OCI-LY7 (cell line): ENCODE results near the gene PXDN. TPM values are rescaled to one million over a fixed set of nuclear protein-coding genes. Genes with fewer than 3 reads are reported as not detected.

Experiments
- BruUV-seq: library from RNA; stranded (reverse); fragments of 400-500 nt; replicated peaks from 2 replicates; lab custom pipeline; 2021; lab: Mats Ljungman, UMichigan
- CTCF ChIA-PET: fragments of 300-600 bp; sonication (Branson Sonifier 250); formaldehyde crosslinking; loops from one replicate; lab custom pipeline; 2022; ENCODE audit warnings: antibody characterized with exemption; ENCODE audit not compliant: unreplicated experiment; lab: Charles Lee
- POLR2A ChIA-PET: fragments of 300-600 bp; sonication (Branson Sonifier 250); formaldehyde crosslinking; loops from one replicate; lab custom pipeline; 2022; ENCODE audit warnings: antibody characterized with exemption; lab: Charles Lee
- DNase-seq: peaks from one replicate; pipeline ENCODE4 v3.0.0-alpha.2; 2015; ENCODE audit warnings: low spot score
- H2AFZ ChIP-seq: fragments of 200-600 bp; sonication (generic), shearing (Covaris generic); 2 replicates; pipeline ENCODE4 v1.6.1; 2014; ENCODE audit warnings: mild to moderate bottlenecking, antibody characterized with exemption, low read length, moderate library complexity
- H3K27ac ChIP-seq: fragments of 200-600 bp; sonication (generic); 2 replicates; pipeline ENCODE4 v1.5.1; 2014; ENCODE audit warnings: mixed run types, low read depth, mild to moderate bottlenecking, moderate library complexity, low read length, inconsistent platforms; ENCODE audit not compliant: poor library complexity, severe bottlenecking
- H3K36me3 ChIP-seq: fragments of 200-600 bp; sonication (generic); 2 replicates; pipeline ENCODE4 v1.6.1; 2014; ENCODE audit warnings: mild to moderate bottlenecking, antibody characterized with exemption, low read length, moderate library complexity, mixed read lengths; ENCODE audit not compliant: insufficient read depth
- H3K4me1 ChIP-seq: fragments of 200-600 bp; sonication (generic); 2 replicates; pipeline ENCODE4 v1.5.1; 2014; ENCODE audit warnings: mild to moderate bottlenecking, low read length; ENCODE audit not compliant: insufficient read depth, poor library complexity, severe bottlenecking
- H3K4me2 ChIP-seq: fragments of 200-600 bp; sonication (generic); 2 replicates; pipeline ENCODE4 v1.6.1; 2014; ENCODE audit warnings: mild to moderate bottlenecking, low read length
- H3K4me3 ChIP-seq: fragments of 200-600 bp; sonication (generic); 2 replicates; pipeline ENCODE4 v1.5.1; 2014; ENCODE audit warnings: mild to moderate bottlenecking, low read depth, low read length; ENCODE audit not compliant: poor library complexity, severe bottlenecking
- H3K79me2 ChIP-seq: fragments of 200-600 bp; sonication (generic); 2 replicates; pipeline ENCODE4 v1.6.1; 2016; ENCODE audit warnings: low read depth, mild to moderate bottlenecking, low read length, moderate library complexity, mixed read lengths; ENCODE audit not compliant: insufficient read depth
- H3K9me2 ChIP-seq: fragments of 200-600 bp; sonication (generic); 2 replicates; pipeline ENCODE4 v1.6.1; 2016; ENCODE audit warnings: mild to moderate bottlenecking, low read length, mixed read lengths; ENCODE audit not compliant: insufficient read depth
- H3K9me3 ChIP-seq: fragments of 200-600 bp; sonication (generic); 2 replicates; pipeline ENCODE4 v1.6.1; 2014; ENCODE audit warnings: mild to moderate bottlenecking, mixed run types, low read length, mixed read lengths
- H4K20me1 ChIP-seq: fragments of 200-600 bp; sonication (generic); 2 replicates; pipeline ENCODE4 v1.6.1; 2014; ENCODE audit warnings: mild to moderate bottlenecking, antibody characterized with exemption, low read length, moderate library complexity, mixed read lengths; ENCODE audit not compliant: insufficient read depth
- EZH2phosphoT487 ChIP-seq: fragments of 200-600 bp; sonication (generic); IDR thresholded peaks from 2 replicates; pipeline ENCODE4 v1.6.1; 2018; ENCODE audit warnings: low read depth, borderline replicate concordance, mild to moderate bottlenecking, mixed run types, antibody characterized with exemption, low read length, moderate library complexity, mixed read lengths
- intact Hi-C: fragments of 100-400 bp; cut with micrococcal nuclease; formaldehyde crosslinking; loops from one replicate; pipeline ENCODE4 v1.10.0; 2022; ENCODE audit not compliant: unreplicated experiment
- total RNA-seq, 2 experiments: library from RNA; depleted of rRNA in 1 of 2; stranded (reverse); fragments of >200 nt in 1 of 2; shearing (Covaris generic) in 1 of 2; gene quantifications; 2 replicates each; pipeline ENCODE4 v1.2.3, GENCODE V29; 2014 to 2022
- TF ChIP-seq, protein P1 (sequence below): fragments of 200-600 bp; sonication (generic); conservative IDR thresholded peaks from 2 replicates; pipeline ENCODE4 v1.5.1; 2014; ENCODE audit warnings: mild to moderate bottlenecking, antibody characterized with exemption, low read length, moderate library complexity, mixed read lengths

PXDN gene
- total RNA-seq, 2 experiments from 2014 or later, result not detected

DNA sequence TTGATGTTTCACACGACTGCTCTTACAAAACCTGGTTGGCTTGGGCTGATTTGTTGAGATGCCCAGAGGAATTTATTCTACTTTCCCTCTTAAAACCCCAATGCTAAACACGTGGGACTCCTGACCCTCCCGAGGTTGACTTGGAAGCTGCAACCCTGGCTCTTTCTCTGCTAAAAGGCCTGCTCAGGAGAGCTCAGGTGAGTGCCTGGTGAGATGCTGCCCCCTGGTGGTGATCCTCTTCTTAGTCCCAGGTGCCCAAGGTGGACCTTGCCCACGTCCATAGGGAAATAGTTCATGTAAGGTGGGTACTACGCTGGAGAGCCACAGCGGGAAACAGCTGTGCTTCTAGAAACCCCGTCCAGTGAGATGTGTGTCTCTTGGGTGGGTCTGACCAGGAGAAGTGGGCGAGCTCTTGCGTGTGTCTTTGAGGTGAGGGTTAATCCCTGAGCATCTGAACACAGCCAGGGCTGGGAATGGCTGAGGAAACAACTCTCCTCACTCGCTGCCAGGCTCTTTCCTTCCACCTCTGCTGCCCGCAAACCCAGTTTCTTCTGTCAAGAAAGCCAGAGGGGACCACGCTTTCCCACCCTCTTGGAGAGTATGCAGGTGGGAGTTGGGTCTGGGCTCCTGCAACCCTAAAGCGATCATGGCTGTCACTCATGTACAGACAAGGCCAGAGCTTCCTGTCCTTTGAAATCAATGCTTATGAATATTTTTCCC is 25.5 kb upstream of the PXDN start:
- Histone ChIP-seq H4K20me1 (no peaks in the 10 kb centered on the region), H3K9me2 (no peaks in the 10 kb centered on the region), H3K4me3 (no peak overlapping the region), H3K4me1 (no peaks in the 10 kb centered on the region), H2AFZ (no peak overlapping the region), H3K79me2 (no peaks in the 10 kb centered on the region), H3K27ac (no peak overlapping the region), H3K4me2 (no peak overlapping the region), H3K36me3 (no peaks in the 10 kb centered on the region), H3K9me3 (no peaks in the 10 kb centered on the region)
- no peak for TF ChIP-seq EZH2phosphoT487
- TF ChIP-seq, protein P1, sequence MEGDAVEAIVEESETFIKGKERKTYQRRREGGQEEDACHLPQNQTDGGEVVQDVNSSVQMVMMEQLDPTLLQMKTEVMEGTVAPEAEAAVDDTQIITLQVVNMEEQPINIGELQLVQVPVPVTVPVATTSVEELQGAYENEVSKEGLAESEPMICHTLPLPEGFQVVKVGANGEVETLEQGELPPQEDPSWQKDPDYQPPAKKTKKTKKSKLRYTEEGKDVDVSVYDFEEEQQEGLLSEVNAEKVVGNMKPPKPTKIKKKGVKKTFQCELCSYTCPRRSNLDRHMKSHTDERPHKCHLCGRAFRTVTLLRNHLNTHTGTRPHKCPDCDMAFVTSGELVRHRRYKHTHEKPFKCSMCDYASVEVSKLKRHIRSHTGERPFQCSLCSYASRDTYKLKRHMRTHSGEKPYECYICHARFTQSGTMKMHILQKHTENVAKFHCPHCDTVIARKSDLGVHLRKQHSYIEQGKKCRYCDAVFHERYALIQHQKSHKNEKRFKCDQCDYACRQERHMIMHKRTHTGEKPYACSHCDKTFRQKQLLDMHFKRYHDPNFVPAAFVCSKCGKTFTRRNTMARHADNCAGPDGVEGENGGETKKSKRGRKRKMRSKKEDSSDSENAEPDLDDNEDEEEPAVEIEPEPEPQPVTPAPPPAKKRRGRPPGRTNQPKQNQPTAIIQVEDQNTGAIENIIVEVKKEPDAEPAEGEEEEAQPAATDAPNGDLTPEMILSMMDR, result peak; percentile 87
- intact Hi-C loops, result loop anchor here (1.0 kb wide), 1 partner anchor 178 kb away; no protein-coding TSS in a partner anchor
- POLR2A ChIA-PET, result interaction anchor here (0.6 kb wide), 1 partner anchor 439 kb away, joined by 3 read pairs; no protein-coding TSS in a partner anchor
- no TSS peak for BruUV-seq
- peak; percentile 61 for DNase-seq
- CTCF ChIA-PET, result no interaction called here

- Histone ChIP-seq H4K20me1 (no peaks in the 10 kb centered on the region), H2AFZ (no peak overlapping the region), H3K4me1 (no peaks in the 10 kb centered on the region), H3K27ac (no peak overlapping the region), H3K9me3 (no peaks in the 10 kb centered on the region), H3K9me2 (no peaks in the 10 kb centered on the region), H3K36me3 (no peaks in the 10 kb centered on the region), H3K4me2 (no peak overlapping the region), H3K4me3 (no peak overlapping the region), H3K79me2 (no peaks in the 10 kb centered on the region)
- no peak for DNase-seq
- no peak for TF ChIP-seq EZH2phosphoT487
- TF ChIP-seq, protein P1, result no peak
- intact Hi-C loops, result no loop called here
- no TSS peak for BruUV-seq
- CTCF ChIA-PET, result no interaction called here
- POLR2A ChIA-PET, result interaction anchor here (0.7 kb wide), 1 partner anchor 10 kb away, joined by 3 read pairs; no protein-coding TSS in a partner anchor
These were observed 23.8 kb upstream of the PXDN start for GRCh38 chr2:1767939-1768691.
